ENCODE results near the gene MINDY4. TPM values are rescaled to one million over a fixed set of nuclear protein-coding genes. Genes with fewer than 3 reads are reported as not detected.

The MINDY4 gene
- total and polyA plus RNA-seq, 2 of the 13 experiments (the other 11 are each of a cell fraction or from before 2014, with no cell fraction given) = not detected

DNA sequence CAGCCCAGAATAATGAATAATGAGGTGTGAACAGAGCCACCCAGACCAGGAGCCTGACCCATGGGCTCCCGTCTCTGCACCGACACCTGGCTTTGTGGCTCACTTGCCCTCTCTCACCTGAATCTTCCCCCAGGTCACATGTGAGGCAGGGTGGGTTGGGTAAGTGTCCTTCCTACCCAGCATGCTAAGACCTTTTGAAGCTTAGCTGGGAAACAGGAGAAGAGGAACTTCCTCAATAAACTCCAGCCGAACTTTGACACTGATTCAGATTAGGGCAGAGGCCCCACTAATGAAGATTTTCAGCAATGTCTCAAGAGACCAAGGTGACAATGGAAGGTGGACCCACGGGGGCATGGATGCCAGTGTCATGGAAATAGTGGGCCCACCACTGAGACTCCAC is 93.9 kb downstream of the MINDY4 start:
- CTCF ChIA-PET (ENCODE audit: low intra/inter-chr PET ratio, low total read pairs) = no interaction called here
- WGBS (ENCODE audit: low lambda C conversion rate) = 62% methylated on average over 3 of the region's 4 CpGs
- in situ Hi-C loops (cut with HindIII; ENCODE audit: extremely low pct_ligation_motif_present, low pct_unique_long_range_greater_than_20kb) = no loop called here

GRCh38 chr7:30865821-30866220 is 94.6 kb downstream of the MINDY4 start:
- Histone ChIP-seq H3K79me2 (ENCODE audit: insufficient read depth, low read length) (no peaks in the 10 kb centered on the region), H3K4me2 (ENCODE audit: low read depth, low read length) (no peak overlapping the region), H3K27me3 (ENCODE audit: control insufficient read depth in 1 of 2, insufficient read depth in 2 of 2, low read length in 2 of 2) (no peaks in the 10 kb centered on the region; a peak in 2 of 5 replicates), H3K27ac (ENCODE audit: extremely low read length, insufficient read depth, low read length) (no peak overlapping the region), H3K9ac (ENCODE audit: insufficient read depth, low read depth, low read length) (no peak overlapping the region), H4K20me1 (ENCODE audit: insufficient read depth, low read length) (no peaks in the 10 kb centered on the region), H3K4me3 (replicated peaks in 1 of 3; ENCODE audit: insufficient read depth in 1 of 3, low read depth in 2 of 3, low read length in 3 of 3) (no peak overlapping the region), H3K4me1 (ENCODE audit: insufficient read depth, low read length) (peaks cover 11% of the 10 kb centered on the region; the same call in 1 of the 2 replicates), H2AFZ (ENCODE audit: low read length) (no peak overlapping the region), H3K9me3 (ENCODE audit: low read length) (no peaks in the 10 kb centered on the region), H3K36me3 (replicated peaks in 1 of 2; ENCODE audit: control insufficient read depth in 1 of 2, insufficient read depth in 2 of 2, low read length in 2 of 2) (no peaks in the 10 kb centered on the region)
- no CpG with 5 or more reads among the region's 4 CpGs for WGBS (ENCODE audit: low lambda C conversion rate)
- no peak for DNase-seq (ENCODE audit: low spot score)
- no peak for ATAC-seq
- ChIA-PET POLR2A (no interaction called here), CTCF (ENCODE audit: low intra/inter-chr PET ratio, low total read pairs) (no interaction called here)
- FAIRE-seq = no peak
- in situ Hi-C loops (cut with HindIII; ENCODE audit: extremely low pct_ligation_motif_present, low pct_unique_long_range_greater_than_20kb) = no loop called here
- BruUV-seq (replicated peaks) = no TSS peak
- intact Hi-C loops (cut with micrococcal nuclease; ENCODE audit: unreplicated experiment) = no loop called here
- TF ChIP-seq E2F5 (CRISPR knock-in tag; conservative IDR thresholded peaks at IDR 0.05) = no peak
- TF ChIP-seq ZBTB21 (CRISPR knock-in tag; IDR thresholded peaks at IDR 0.05) = no peak
- TF ChIP-seq HMGA1 (CRISPR knock-in tag; conservative IDR thresholded peaks at IDR 0.05) = no peak
- TF ChIP-seq, protein P1, sequence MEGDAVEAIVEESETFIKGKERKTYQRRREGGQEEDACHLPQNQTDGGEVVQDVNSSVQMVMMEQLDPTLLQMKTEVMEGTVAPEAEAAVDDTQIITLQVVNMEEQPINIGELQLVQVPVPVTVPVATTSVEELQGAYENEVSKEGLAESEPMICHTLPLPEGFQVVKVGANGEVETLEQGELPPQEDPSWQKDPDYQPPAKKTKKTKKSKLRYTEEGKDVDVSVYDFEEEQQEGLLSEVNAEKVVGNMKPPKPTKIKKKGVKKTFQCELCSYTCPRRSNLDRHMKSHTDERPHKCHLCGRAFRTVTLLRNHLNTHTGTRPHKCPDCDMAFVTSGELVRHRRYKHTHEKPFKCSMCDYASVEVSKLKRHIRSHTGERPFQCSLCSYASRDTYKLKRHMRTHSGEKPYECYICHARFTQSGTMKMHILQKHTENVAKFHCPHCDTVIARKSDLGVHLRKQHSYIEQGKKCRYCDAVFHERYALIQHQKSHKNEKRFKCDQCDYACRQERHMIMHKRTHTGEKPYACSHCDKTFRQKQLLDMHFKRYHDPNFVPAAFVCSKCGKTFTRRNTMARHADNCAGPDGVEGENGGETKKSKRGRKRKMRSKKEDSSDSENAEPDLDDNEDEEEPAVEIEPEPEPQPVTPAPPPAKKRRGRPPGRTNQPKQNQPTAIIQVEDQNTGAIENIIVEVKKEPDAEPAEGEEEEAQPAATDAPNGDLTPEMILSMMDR (CRISPR knock-in tag; IDR thresholded peaks at IDR 0.05) = no peak
- no peak for TF ChIP-seq ZNF34 (CRISPR knock-in tag; IDR thresholded peaks at IDR 0.05; ENCODE audit: borderline replicate concordance)
- TF ChIP-seq NFRKB (IDR thresholded peaks at IDR 0.05) = no peak
- TF ChIP-seq SNRNP70 (IDR thresholded peaks at IDR 0.05; ENCODE audit: low read depth, low read length) = no peak
- TF ChIP-seq REXO4 (CRISPR knock-in tag; IDR thresholded peaks at IDR 0.05; ENCODE audit: borderline replicate concordance) = no peak
- TF ChIP-seq MEF2D (CRISPR knock-in tag; IDR thresholded peaks at IDR 0.05) = no peak
- no peak for TF ChIP-seq ZNF230 (CRISPR knock-in tag; IDR thresholded peaks at IDR 0.05)
- TF ChIP-seq, protein P2, sequence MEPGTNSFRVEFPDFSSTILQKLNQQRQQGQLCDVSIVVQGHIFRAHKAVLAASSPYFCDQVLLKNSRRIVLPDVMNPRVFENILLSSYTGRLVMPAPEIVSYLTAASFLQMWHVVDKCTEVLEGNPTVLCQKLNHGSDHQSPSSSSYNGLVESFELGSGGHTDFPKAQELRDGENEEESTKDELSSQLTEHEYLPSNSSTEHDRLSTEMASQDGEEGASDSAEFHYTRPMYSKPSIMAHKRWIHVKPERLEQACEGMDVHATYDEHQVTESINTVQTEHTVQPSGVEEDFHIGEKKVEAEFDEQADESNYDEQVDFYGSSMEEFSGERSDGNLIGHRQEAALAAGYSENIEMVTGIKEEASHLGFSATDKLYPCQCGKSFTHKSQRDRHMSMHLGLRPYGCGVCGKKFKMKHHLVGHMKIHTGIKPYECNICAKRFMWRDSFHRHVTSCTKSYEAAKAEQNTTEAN (CRISPR knock-in tag; conservative IDR thresholded peaks at IDR 0.05) = no peak
- TF ChIP-seq SIX1 (CRISPR knock-in tag; IDR thresholded peaks at IDR 0.05; ENCODE audit: borderline replicate concordance) = no peak
- TF ChIP-seq JUND (CRISPR knock-in tag; IDR thresholded peaks at IDR 0.05) = no peak
- TF ChIP-seq NFKB2 (CRISPR knock-in tag; IDR thresholded peaks at IDR 0.05; ENCODE audit: borderline replicate concordance) = no peak

More for the DNA sequence above, 93.9 kb downstream of the MINDY4 start:
- H2AFZ ChIP-seq (ENCODE audit: low read length) = no peak overlapping the region
- intact Hi-C loops (cut with micrococcal nuclease; ENCODE audit: unreplicated experiment) = no loop called here
- no peaks in the 10 kb centered on the region for H3K79me2 ChIP-seq (ENCODE audit: insufficient read depth, low read length)
- H3K9ac ChIP-seq (ENCODE audit: insufficient read depth, low read depth, low read length) = no peak overlapping the region
- H3K27ac ChIP-seq (ENCODE audit: extremely low read length, insufficient read depth, low read length) = no peak overlapping the region
- H3K4me3 ChIP-seq (replicated peaks in 1 of 3; ENCODE audit: insufficient read depth in 1 of 3, low read depth in 2 of 3, low read length in 3 of 3) = no peak overlapping the region
- FAIRE-seq (no peak), ATAC-seq (no peak), DNase-seq (ENCODE audit: low spot score) (no peak)
- no peak for TF ChIP-seq HOXA7 (CRISPR knock-in tag; IDR thresholded peaks at IDR 0.05)
- no peak for TF ChIP-seq SIN3B (IDR thresholded peaks at IDR 0.05; ENCODE audit: low read length)
- TF ChIP-seq EP300 (IDR thresholded peaks at IDR 0.05; ENCODE audit: low read depth in 2 of 2, low read length in 2 of 2) = no peak
- TF ChIP-seq EP300 (CRISPR knock-in tag; IDR thresholded peaks at IDR 0.05; ENCODE audit: borderline replicate concordance) = no peak
- TF ChIP-seq ZNF629 (CRISPR knock-in tag; conservative IDR thresholded peaks at IDR 0.05) = no peak
- no peak for TF ChIP-seq NFIB (CRISPR knock-in tag; IDR thresholded peaks at IDR 0.05; ENCODE audit: borderline replicate concordance)
- no peak for TF ChIP-seq KLF9 (CRISPR knock-in tag; IDR thresholded peaks at IDR 0.05; ENCODE audit: low read depth)
- no peak for TF ChIP-seq ZNF225 (CRISPR knock-in tag; IDR thresholded peaks at IDR 0.05)
- TF ChIP-seq KLF15 (CRISPR knock-in tag; IDR thresholded peaks at IDR 0.05; ENCODE audit: borderline replicate concordance) = no peak
- H3K9me3 ChIP-seq (ENCODE audit: low read length) = no peaks in the 10 kb centered on the region
- no TSS peak for BruUV-seq (replicated peaks)
- peaks cover 11% of the 10 kb centered on the region; the same call in 1 of the 2 replicates for H3K4me1 ChIP-seq (ENCODE audit: insufficient read depth, low read length)
- no peaks in the 10 kb centered on the region; a peak in 2 of 5 replicates for H3K27me3 ChIP-seq (ENCODE audit: control insufficient read depth in 1 of 2, insufficient read depth in 2 of 2, low read length in 2 of 2)
- no peak overlapping the region for H3K4me2 ChIP-seq (ENCODE audit: low read depth, low read length)
- no peaks in the 10 kb centered on the region for H3K36me3 ChIP-seq (replicated peaks in 1 of 2; ENCODE audit: control insufficient read depth in 1 of 2, insufficient read depth in 2 of 2, low read length in 2 of 2)
- H4K20me1 ChIP-seq (ENCODE audit: insufficient read depth, low read length) = no peaks in the 10 kb centered on the region
- POLR2A ChIA-PET = no interaction called here

Data from HepG2 (cell line).